Measurements from ENCODE around the gene DNAJB4. TPM values are rescaled to one million over a fixed set of nuclear protein-coding genes. Genes with fewer than 3 reads are reported as not detected.

The DNAJB4 gene
- total and polyA plus RNA-seq, 2 donors (not counting 3 experiments of a cell fraction or from before 2014, with no cell fraction given): 30.4 to 136 TPM

GRCh38 chr1:78033797-78034172 is 29.0 kb downstream of the DNAJB4 start:
- no TSS peak for BruUV-seq (replicated peaks)
- Histone ChIP-seq H3K9ac (replicated peaks; ENCODE audit: extremely low read depth, insufficient read depth, low read length) (no peak overlapping the region), H3K4me1 (ENCODE audit: control insufficient read depth, extremely low read depth, insufficient read depth, low read length) (peaks cover 14% of the 10 kb centered on the region), H3K9me3 (replicated peaks; ENCODE audit: control insufficient read depth, insufficient read depth, low read length) (no peaks in the 10 kb centered on the region), H3K27me3 (ENCODE audit: control insufficient read depth in 2 of 2, insufficient read depth in 2 of 2, low read length in 2 of 2) (no peaks in the 10 kb centered on the region), H3K4me2 (ENCODE audit: insufficient read depth, low read length) (no peak overlapping the region), H3K79me2 (ENCODE audit: control insufficient read depth, insufficient read depth, low read length) (no peaks in the 10 kb centered on the region), H3K36me3 (ENCODE audit: control insufficient read depth in 2 of 2, extremely low read depth in 1 of 2, insufficient read depth in 2 of 2, low read length in 2 of 2) (no peaks in the 10 kb centered on the region), H3K4me3 (replicated peaks in 1 of 3; ENCODE audit: insufficient read depth in 1 of 3, low read depth in 1 of 3, low read length in 3 of 3) (no peak overlapping the region), H2AFZ (ENCODE audit: low read depth, low read length) (no peak overlapping the region), H4K20me1 (replicated peaks; ENCODE audit: control insufficient read depth, extremely low read depth, insufficient read depth, low read length) (no peaks in the 10 kb centered on the region), H3K27ac (ENCODE audit: insufficient read depth, low read depth, low read length) (no peak overlapping the region), H3K9me1 (replicated peaks; ENCODE audit: control insufficient read depth, extremely low read depth, insufficient read depth, low read length) (no peaks in the 10 kb centered on the region)
- ChIA-PET CTCF (interaction anchor here (0.9 to 2.3 kb wide), 3 partner anchors 8 to 81 kb away, joined by 3 to 15 read pairs (median 4); no protein-coding TSS in a partner anchor), POLR2A (interaction anchor here (1.4 kb wide), 1 partner anchor 28 kb away, joined by 5 read pairs; the partner anchor contains the start of gene DNAJB4)
- DNase-seq (ENCODE audit: low read depth, low spot score) (no peak), FAIRE-seq (no peak)
- dilution Hi-C loops (cut with MboI; ENCODE audit: extremely low pct_ligation_motif_present, low sequenced_read_pairs) (no loop called here), intact Hi-C loops (cut with micrococcal nuclease) (no loop called here)
- no peak for TF ChIP-seq MYC (IDR thresholded peaks at IDR 0.05; ENCODE audit: low read depth, low read length)
- TF ChIP-seq GATA2 (IDR thresholded peaks at IDR 0.05; ENCODE audit: insufficient read depth, insufficient read length, low read depth, low read length): no peak
- TF ChIP-seq POLR2AphosphoS5 (IDR thresholded peaks at IDR 0.05; ENCODE audit: insufficient read depth, low read depth, low read length): no peak
- TF ChIP-seq CTCF (IDR thresholded peaks at IDR 0.05; ENCODE audit: extremely low read depth in 1 of 2, insufficient read depth in 1 of 2, low read depth in 1 of 2, low read length in 2 of 2): no peak
- no peak for TF ChIP-seq FOS (IDR thresholded peaks at IDR 0.05; ENCODE audit: borderline replicate concordance, insufficient read depth, low read length)
- TF ChIP-seq EZH2 (IDR thresholded peaks at IDR 0.05; ENCODE audit: borderline replicate concordance, low read depth, low read length, severe bottlenecking): no peak
- TF ChIP-seq MAX (IDR thresholded peaks at IDR 0.05; ENCODE audit: insufficient read depth, insufficient read length): no peak
- no peak for TF ChIP-seq POLR2A (IDR thresholded peaks at IDR 0.05; ENCODE audit: low read depth, low read length)
- no peak for TF ChIP-seq JUN (IDR thresholded peaks at IDR 0.05; ENCODE audit: borderline replicate concordance, insufficient read depth, insufficient read length, low read depth)
